Thyroid gland (tissue), 4 donors: ENCODE data around the gene IGF2BP1. TPM values are rescaled to one million over a fixed set of nuclear protein-coding genes. Genes with fewer than 3 reads are reported as not detected.

Experiments used
- DNase-seq, 2 donors: peaks; one replicate each; pipeline ENCODE4 v3.0.0-alpha.2; 2019
- H3K27ac ChIP-seq, 3 donors: fragments of 200-600 bp; sonication (generic); 1 replicate in 2 of 3; 2 replicates in 1 of 3; pipeline ENCODE4 v1.5.1; 2016 to 2019; ENCODE audit warnings: mild to moderate bottlenecking in 1 of 3, moderate library complexity in 1 of 3
- H3K27me3 ChIP-seq: fragments of 200-600 bp; sonication (generic); one replicate; pipeline ENCODE4 v1.5.1; 2019
- H3K36me3 ChIP-seq, 2 donors: fragments of 200-600 bp; sonication (generic); one replicate each; pipeline ENCODE4 v1.5.1; 2016 to 2019
- H3K4me1 ChIP-seq, 2 donors: fragments of 200-600 bp; sonication (generic); one replicate each; pipeline ENCODE4 v1.5.1; 2017 to 2019
- H3K4me3 ChIP-seq, 3 donors: fragments of 200-600 bp; sonication (generic); replicated peaks in 1 of 3; 1 replicate in 2 of 3; 2 replicates in 1 of 3; pipeline ENCODE4 v1.5.1; 2016; ENCODE audit warnings: mild to moderate bottlenecking in 1 of 3
- H3K9me3 ChIP-seq: fragments of 200-600 bp; sonication (generic); one replicate; pipeline ENCODE4 v1.5.1; 2017
- CTCF ChIP-seq, 6 experiments: fragments of 200-600 bp in 3 of 6; fragments of 450-650 bp in 3 of 6; sonication (generic) in 3 of 6; IDR thresholded peaks; one replicate each; pipeline ENCODE4 v1.5.1; 2016 to 2019; ENCODE audit warnings: antibody characterized with exemption in 6 of 6, mild to moderate bottlenecking in 2 of 6, inconsistent platforms in 1 of 6, moderate library complexity in 1 of 6
- POLR2A ChIP-seq, 2 donors: fragments of 450-650 bp; IDR thresholded peaks; one replicate each; pipeline ENCODE4 v1.6.1; 2017; ENCODE audit warnings: antibody characterized with exemption in 2 of 2, mild to moderate bottlenecking in 2 of 2, moderate library complexity in 1 of 2
- WGBS, 2 donors: methylation state at CpG; one replicate each; pipeline ENCODE4 v1.1.5; 2017; 5-methylcytosine and 5-hydroxymethylcytosine counted together
- intact Hi-C: fragments of 100-400 bp; cut with DNase I; formaldehyde crosslinking; loops from one replicate; pipeline ENCODE4 v1.15.1; 2023
- total RNA-seq, 4 donors: library from RNA; depleted of rRNA; stranded (reverse); fragments of >200 nt; gene quantifications; one replicate each; pipeline ENCODE4 v1.2.3, GENCODE V29; 2016

IGF2BP1 gene
- total RNA-seq, 4 donors from 2014 or later = 0.33 to 0.94 TPM; not detected in 2

GRCh38 chr17:49041527-49041926, 44.3 kb downstream of the IGF2BP1 start:
- DNase-seq = no peak
- intact Hi-C loops = no loop called here
- Histone ChIP-seq H3K27ac (no peak overlapping the region), H3K4me3 (no peak overlapping the region), H3K9me3 (no peaks in the 10 kb centered on the region), H3K36me3 (no peaks in the 10 kb centered on the region), H3K27me3 (no peaks in the 10 kb centered on the region), H3K4me1 (no peaks in the 10 kb centered on the region)
- TF ChIP-seq POLR2A (IDR thresholded peaks at IDR 0.05) (no peak), CTCF (IDR thresholded peaks at IDR 0.05) (no peak)
- 85 to 92% methylated on average over 4 of the region's 4 CpGs for WGBS, 2 donors

GRCh38 chr17:49045376-49045775, 48.2 kb downstream of the IGF2BP1 start:
- Histone ChIP-seq H3K27me3 (no peaks in the 10 kb centered on the region), H3K36me3 (no peaks in the 10 kb centered on the region), H3K9me3 (no peaks in the 10 kb centered on the region), H3K4me1 (no peaks in the 10 kb centered on the region), H3K4me3 (no peak overlapping the region), H3K27ac (no peak overlapping the region)
- TF ChIP-seq CTCF (IDR thresholded peaks at IDR 0.05) = no peak
- TF ChIP-seq POLR2A (IDR thresholded peaks at IDR 0.05) = no peak
- intact Hi-C loops = no loop called here
- WGBS, 2 donors = 94 to 100% methylated on average over 2 of the region's 2 CpGs
- DNase-seq = no peak

- Histone ChIP-seq H3K36me3 (no peaks in the 10 kb centered on the region), H3K4me1 (no peaks in the 10 kb centered on the region), H3K27me3 (no peaks in the 10 kb centered on the region), H3K27ac (no peak overlapping the region), H3K9me3 (no peaks in the 10 kb centered on the region), H3K4me3 (no peak overlapping the region)
- TF ChIP-seq CTCF (IDR thresholded peaks at IDR 0.05) (no peak), POLR2A (IDR thresholded peaks at IDR 0.05) (no peak)
- DNase-seq = no peak
- intact Hi-C loops = no loop called here
These were observed 49.7 kb downstream of the IGF2BP1 start for GRCh38 chr17:49046912-49047311.

- H3K9me3 ChIP-seq = no peaks in the 10 kb centered on the region
- intact Hi-C loops = no loop called here
- no peak overlapping the region for H3K27ac ChIP-seq
- DNase-seq = no peak
- no peak for TF ChIP-seq POLR2A (IDR thresholded peaks at IDR 0.05)
- TF ChIP-seq CTCF (IDR thresholded peaks at IDR 0.05) = no peak
- H3K36me3 ChIP-seq = no peaks in the 10 kb centered on the region
- no peak overlapping the region for H3K4me3 ChIP-seq
- H3K27me3 ChIP-seq = no peaks in the 10 kb centered on the region
- WGBS, 2 donors = 78 to 90% methylated on average over 11 of the region's 11 CpGs
- H3K4me1 ChIP-seq = peaks cover 0 to 8% of the 10 kb centered on the region in 2 donors
These were observed 52.1 kb downstream of the IGF2BP1 start for GRCh38 chr17:49049265-49049664.

- Histone ChIP-seq H3K27me3 (no peaks in the 10 kb centered on the region), H3K4me3 (no peak overlapping the region), H3K9me3 (no peaks in the 10 kb centered on the region), H3K36me3 (no peaks in the 10 kb centered on the region), H3K4me1 (peaks cover 7 to 17% of the 10 kb centered on the region in 2 donors), H3K27ac (no peak overlapping the region)
- DNase-seq = no peak
- intact Hi-C loops = no loop called here
- TF ChIP-seq CTCF (IDR thresholded peaks at IDR 0.05) (no peak), POLR2A (IDR thresholded peaks at IDR 0.05) (no peak)
- 93 to 95% methylated on average over 2 of the region's 2 CpGs for WGBS, 2 donors
These were observed 53.4 kb downstream of the IGF2BP1 start for GRCh38 chr17:49050611-49051010.
